ENCODE results near the gene FIGN. TPM values are rescaled to one million over a fixed set of nuclear protein-coding genes. Genes with fewer than 3 reads are reported as not detected.

FIGN gene
- total RNA-seq, 1 donor from 2014 or later, result 41.1 TPM

- Histone ChIP-seq H3K36me3 (no peaks in the 10 kb centered on the region), H4K20me1 (ENCODE audit: low read depth) (no peaks in the 10 kb centered on the region), H3K79me2 (ENCODE audit: low read depth) (peaks cover 83% of the 10 kb centered on the region), H3K4me3 (no peak overlapping the region), H3K27ac (peak overlapping the region; percentile 92), H3K27me3 (no peaks in the 10 kb centered on the region), H3K9ac (no peak overlapping the region), H3K9me3 (ENCODE audit: low read depth) (no peaks in the 10 kb centered on the region), H3F3A (ENCODE audit: low read depth) (peaks cover 15% of the 10 kb centered on the region), H2AFZ (replicated peaks) (no peak overlapping the region), H3K4me1 (peaks cover 36% of the 10 kb centered on the region), H3K4me2 (peak overlapping the region; percentile 52)
- no peak overlapping the region for H3K4me3 Mint-ChIP-seq
- H3K27ac Mint-ChIP-seq, result no peak overlapping the region
- H3K4me1 Mint-ChIP-seq, result peaks cover 18% of the 10 kb centered on the region
- no peaks in the 10 kb centered on the region for H3K27me3 Mint-ChIP-seq (ENCODE audit: insufficient read depth, low read depth)
- TF ChIP-seq CTCF (IDR thresholded peaks at IDR 0.05), result no peak
- TF ChIP-seq EZH2phosphoT487 (IDR thresholded peaks at IDR 0.05), result no peak
- no peak for TF ChIP-seq EZH2 (IDR thresholded peaks at IDR 0.05)
- peaks cover 36% of the 10 kb centered on the region for H3K36me3 Mint-ChIP-seq
- H3K9me3 Mint-ChIP-seq, result peaks cover 15% of the 10 kb centered on the region
- no peak for DNase-seq (ENCODE audit: low spot score)
These were observed 71.2 kb downstream of the FIGN start for GRCh38 chr2:163664610-163665009.

GRCh38 chr2:163662141-163662780 lies 73.5 kb downstream of the FIGN start:
- H3K4me1 Mint-ChIP-seq, result peaks cover 30% of the 10 kb centered on the region
- H4K20me1 ChIP-seq (ENCODE audit: low read depth), result no peaks in the 10 kb centered on the region
- H3K27ac Mint-ChIP-seq, result no peak overlapping the region
- no peak overlapping the region for H3K4me3 Mint-ChIP-seq
- H3K9me3 ChIP-seq (ENCODE audit: low read depth), result no peaks in the 10 kb centered on the region
- peaks cover 22% of the 10 kb centered on the region for H3F3A ChIP-seq (ENCODE audit: low read depth)
- TF ChIP-seq EZH2phosphoT487 (IDR thresholded peaks at IDR 0.05), result no peak
- no peak for TF ChIP-seq EZH2 (IDR thresholded peaks at IDR 0.05)
- no peak for TF ChIP-seq CTCF (IDR thresholded peaks at IDR 0.05)
- H3K79me2 ChIP-seq (ENCODE audit: low read depth), result peaks cover 91% of the 10 kb centered on the region
- peaks cover 31% of the 10 kb centered on the region for H3K36me3 Mint-ChIP-seq
- no peaks in the 10 kb centered on the region for H3K27me3 ChIP-seq
- no peak overlapping the region for H3K9ac ChIP-seq
- no peaks in the 10 kb centered on the region for H3K36me3 ChIP-seq
- no peak overlapping the region for H3K27ac ChIP-seq
- no peak overlapping the region for H2AFZ ChIP-seq (replicated peaks)
- H3K27me3 Mint-ChIP-seq (ENCODE audit: insufficient read depth, low read depth), result no peaks in the 10 kb centered on the region
- peaks cover 11% of the 10 kb centered on the region for H3K9me3 Mint-ChIP-seq
- no peak for DNase-seq (ENCODE audit: low spot score)
- H3K4me3 ChIP-seq, result no peak overlapping the region
- H3K4me1 ChIP-seq, result peaks cover 57% of the 10 kb centered on the region
- H3K4me2 ChIP-seq, result no peak overlapping the region

- no peaks in the 10 kb centered on the region for H3K27me3 Mint-ChIP-seq (ENCODE audit: insufficient read depth, low read depth)
- H3K36me3 ChIP-seq, result peaks cover 4% of the 10 kb centered on the region
- peak overlapping the region; percentile 78 for H3K27ac ChIP-seq
- H3K9me3 Mint-ChIP-seq, result peaks cover 11% of the 10 kb centered on the region
- peaks cover 8% of the 10 kb centered on the region for H3F3A ChIP-seq (ENCODE audit: low read depth)
- H3K27ac Mint-ChIP-seq, result no peak overlapping the region
- H3K9ac ChIP-seq, result no peak overlapping the region
- H3K4me1 ChIP-seq, result peaks cover 43% of the 10 kb centered on the region
- H3K9me3 ChIP-seq (ENCODE audit: low read depth), result no peaks in the 10 kb centered on the region
- no peak for DNase-seq (ENCODE audit: low spot score)
- H3K27me3 ChIP-seq, result no peaks in the 10 kb centered on the region
- peaks cover 96% of the 10 kb centered on the region for H3K79me2 ChIP-seq (ENCODE audit: low read depth)
- no peaks in the 10 kb centered on the region for H4K20me1 ChIP-seq (ENCODE audit: low read depth)
- H3K4me2 ChIP-seq, result no peak overlapping the region
- TF ChIP-seq CTCF (IDR thresholded peaks at IDR 0.05) (no peak), EZH2phosphoT487 (IDR thresholded peaks at IDR 0.05) (no peak), EZH2 (IDR thresholded peaks at IDR 0.05) (no peak)
- no peak overlapping the region for H2AFZ ChIP-seq (replicated peaks)
- H3K36me3 Mint-ChIP-seq, result peaks cover 40% of the 10 kb centered on the region
- H3K4me1 Mint-ChIP-seq, result peaks cover 26% of the 10 kb centered on the region
- no peak overlapping the region for H3K4me3 Mint-ChIP-seq
- H3K4me3 ChIP-seq, result no peak overlapping the region
These were observed 76.6 kb downstream of the FIGN start for GRCh38 chr2:163659224-163659623.

Measured in neural progenitor cell (in vitro differentiated cells).